K562 (cell line): Measurements from ENCODE around the gene ADM5. TPM values are rescaled to one million over a fixed set of nuclear protein-coding genes. Genes with fewer than 3 reads are reported as not detected.

Source experiments
- CC2D1A ChIP-seq: fragments of 450-650 bp; IDR thresholded peaks from 2 replicates; pipeline ENCODE4 v1.6.1; 2017; ENCODE audit warnings: mild to moderate bottlenecking
- CREM ChIP-seq: IDR thresholded peaks from 2 replicates; pipeline ENCODE4 v1.6.1; 2014; ENCODE audit warnings: antibody characterized with exemption, low read depth
- EGR1 ChIP-seq: fragments of 450-650 bp; conservative IDR thresholded peaks from 2 replicates; pipeline ENCODE4 v1.6.1; 2017; ENCODE audit warnings: mild to moderate bottlenecking
- ELF2 ChIP-seq: fragments of 250-450 bp; sonication (Bioruptor Pico); IDR thresholded peaks from 2 replicates; pipeline ENCODE4 v1.5.0; 2021; ENCODE audit warnings: mild to moderate bottlenecking
- GTF2B ChIP-seq: IDR thresholded peaks from 2 replicates; pipeline ENCODE4 v1.6.1; 2011; ENCODE audit not compliant: insufficient read length; ENCODE audit errors: extremely low read depth
- HNRNPK ChIP-seq: fragments of 200-400 bp; formaldehyde crosslinking; IDR thresholded peaks from one replicate; pipeline ENCODE4 v1.6.1; 2018; ENCODE audit warnings: mild to moderate bottlenecking, low read depth, low read length; ENCODE audit not compliant: poor library complexity, severe bottlenecking
- POLR2H ChIP-seq: IDR thresholded peaks from 2 replicates; pipeline ENCODE4 v1.6.1; 2016; ENCODE audit warnings: missing genetic modification characterization, low read depth, mild to moderate bottlenecking, control low read depth, missing compliant biosample characterization, moderate library complexity
- RAD21 ChIP-seq, 2 experiments: fragments of 250-450 bp in 1 of 2; fragments of 450-650 bp in 1 of 2; sonication (Bioruptor Pico) in 1 of 2; formaldehyde crosslinking in 1 of 2; IDR thresholded peaks in 1 of 2; conservative IDR thresholded peaks in 1 of 2; 2 replicates each; pipeline versions ENCODE4 v1.4.0 to v1.8.0; 2020 to 2022; ENCODE audit warnings: mild to moderate bottlenecking in 2 of 2, moderate library complexity in 1 of 2
- SMC3 ChIP-seq: conservative IDR thresholded peaks from 2 replicates; pipeline ENCODE4 v1.6.1; 2011; ENCODE audit warnings: low read depth, low read length, improper control_type of control experiment; ENCODE audit not compliant: insufficient read depth
- STAG1 ChIP-seq: sonication (generic); formaldehyde crosslinking; IDR thresholded peaks from 2 replicates; pipeline ENCODE4 v1.5.0; 2020; ENCODE audit warnings: missing genetic modification reagents, borderline replicate concordance
- TBP ChIP-seq: optimal IDR thresholded peaks from 2 replicates; pipeline ENCODE3; 2011; ENCODE audit warnings: low read depth, low read length, improper control_type of control experiment
- YY1 ChIP-seq, 3 experiments: IDR thresholded peaks; 2 replicates each; pipeline ENCODE4 v1.6.1; 2011; ENCODE audit warnings: low read length in 2 of 3, mild to moderate bottlenecking in 2 of 3, moderate library complexity in 2 of 3, borderline replicate concordance in 1 of 3, control low read depth in 1 of 3, low read depth in 1 of 3; ENCODE audit not compliant: insufficient read depth in 3 of 3, insufficient replicate concordance in 2 of 3, control insufficient read depth in 1 of 3, insufficient read length in 1 of 3; ENCODE audit errors: extremely low read depth in 1 of 3
- ZNF175 ChIP-seq: fragments of 200-800 bp; sonication (Bioruptor generic); IDR thresholded peaks from 2 replicates; pipeline ENCODE4 v1.6.1; 2016; ENCODE audit warnings: low read depth, mild to moderate bottlenecking, missing genetic modification characterization, missing compliant biosample characterization
- ZNF23 ChIP-seq: fragments of 250-450 bp; sonication (Bioruptor Pico); IDR thresholded peaks from 2 replicates; pipeline ENCODE4 v1.4.0; 2020; ENCODE audit warnings: mild to moderate bottlenecking
- ZNF512 ChIP-seq: IDR thresholded peaks from 2 replicates; pipeline ENCODE4 v1.6.1; 2016; ENCODE audit warnings: missing genetic modification characterization, missing compliant biosample characterization
- ZNF740 ChIP-seq, 3 experiments: fragments of 200-800 bp in 1 of 3; sonication (Bioruptor generic) in 1 of 3; sonication (generic) in 1 of 3; formaldehyde crosslinking in 1 of 3; IDR thresholded peaks; 2 replicates each; pipeline versions ENCODE4 v1.6.1 to v1.8.0; 2016 to 2022; ENCODE audit warnings: mild to moderate bottlenecking in 2 of 3, missing compliant biosample characterization in 2 of 3, missing genetic modification characterization in 2 of 3, missing genetic modification reagents in 1 of 3
- polyA plus RNA-seq, 8 experiments: library from polyadenylated mRNA; depleted of rRNA in 4 of 8; stranded (reverse) in 5 of 8; unstranded in 3 of 8; fragments of >200 nt; fragmentation: Nextera tagmentation in 2 of 8; fragmentation: Illumina TruSeq in 1 of 8; extraction: Ambion mirVana in 2 of 8; extraction: Trizol in 1 of 8; gene quantifications; 2 replicates each; pipeline versions ENCODE4 v1.2.1 to v1.2.3, GENCODE V29; 2011 to 2014; ENCODE audit warnings: inconsistent platforms in 1 of 8, missing spikeins in 1 of 8
- total RNA-seq, 7 experiments: library from RNA; depleted of rRNA in 6 of 7; stranded (reverse); fragments of >200 nt in 6 of 7; fragmentation: Illumina TruSeq in 2 of 7; extraction: Trizol in 2 of 7; gene quantifications; 2 replicates each; pipeline versions ENCODE4 v1.2.1 to v1.2.3, GENCODE V29; 2011 to 2021; ENCODE audit warnings: low replicate concordance in 1 of 7

The ADM5 gene
- total and polyA plus RNA-seq, 9 of the 15 experiments (the other 6 are each of a cell fraction or from before 2014, with no cell fraction given), result 0.13 to 8.4 (median 2.0) TPM; not detected in 1

- TF ChIP-seq ZNF512, result no peak
- no peak for TF ChIP-seq TBP
- TF ChIP-seq YY1 (IDR thresholded peaks at IDR 0.05; ENCODE audit: borderline replicate concordance in 1 of 3, control insufficient read depth in 1 of 3, extremely low read depth in 1 of 3, insufficient read depth in 3 of 3, insufficient read length in 1 of 3, insufficient replicate concordance in 2 of 3, low read depth in 1 of 3, low read length in 2 of 3), result peak in 2 of 3 experiments; percentile 46 to 52
- no peak for TF ChIP-seq POLR2H (tag)
- peak; percentile 68 for TF ChIP-seq CC2D1A
- TF ChIP-seq ELF2, result no peak
- peak; percentile 60 to 73 for TF ChIP-seq RAD21 (CRISPR knock-in tag; conservative IDR thresholded peaks at IDR 0.05 in 1 of 2, IDR thresholded peaks at IDR 0.05 in 1 of 2)
- TF ChIP-seq HNRNPK, result no peak
- TF ChIP-seq ZNF740 (CRISPR knock-in tag; IDR thresholded peaks at IDR 0.05), result no peak
- peak in 1 of 2 experiments; percentile 38; a peak in 1 of 4 replicates for TF ChIP-seq ZNF740 (tag; IDR thresholded peaks at IDR 0.05)
- peak; percentile 47 for TF ChIP-seq SMC3
- peak; percentile 38; the same call in 1 of the 2 replicates for TF ChIP-seq EGR1
- TF ChIP-seq ZNF23 (CRISPR knock-in tag), result no peak
- peak; percentile 70; the same call in 1 of the 2 replicates for TF ChIP-seq STAG1 (CRISPR knock-in tag)
- TF ChIP-seq ZNF175 (CRISPR knock-in tag), result no peak
- TF ChIP-seq GTF2B, result no peak
- peak; percentile 50; the same call in 1 of the 2 replicates for TF ChIP-seq CREM
- TF ChIP-seq, all 486 proteins: peak for 39
These were observed 11.3 kb upstream of the ADM5 start (continued) for GRCh38 chr19:49677901-49678674.
